Retina (tissue), 1 donor: ENCODE results near the gene PEX3.
"Not testable (repeated sequence)": the region's sequence is repeated elsewhere in the genome, so short reads cannot be mapped to it uniquely, and the experiment has no call there.

Source experiments
- DNase-seq: peaks from one replicate; pipeline ENCODE4 v3.0.0-alpha.2; 2016

PEX3 gene

GRCh38 chr6:143450453-143451371 lies at the start of gene PEX3, which contains the start of gene ADAT2:
Gene PEX3 (plus strand): TSS chr6:143450805. CDS start chr6:143451043, 238 bp downstream.
Gene ADAT2 (minus strand): TSS chr6:143450695. CDS start chr6:143450658, 37 bp downstream.
- DNase-seq, result peak; percentile 97

GRCh38 chr6:143401068-143401446 lies 49.5 kb upstream of the PEX3 start:
- DNase-seq, result no peak

GRCh38 chr6:143401636-143402370 lies 48.8 kb upstream of the PEX3 start:
- no peak for DNase-seq

- DNase-seq, result no peak
Measured at GRCh38 chr6:143402721-143403336, 47.8 kb upstream of the PEX3 start.

GRCh38 chr6:143405373-143406154 lies 45.0 kb upstream of the PEX3 start:
- DNase-seq, result no peak

- DNase-seq, result no peak
Measured at GRCh38 chr6:143406673-143407072, 43.9 kb upstream of the PEX3 start.

GRCh38 chr6:143408151-143408786 lies 42.3 kb upstream of the PEX3 start:
- no peak for DNase-seq

GRCh38 chr6:143408787-143409162 lies 41.8 kb upstream of the PEX3 start:
- DNase-seq, result no peak

- no peak for DNase-seq
Measured at GRCh38 chr6:143410859-143411270, 39.7 kb upstream of the PEX3 start.

GRCh38 chr6:143414769-143415168 lies 35.8 kb upstream of the PEX3 start:
- no peak for DNase-seq

GRCh38 chr6:143419526-143419925 lies 31.1 kb upstream of the PEX3 start:
- DNase-seq, result no peak

GRCh38 chr6:143426026-143426425 lies 24.6 kb upstream of the PEX3 start:
- no peak for DNase-seq

- DNase-seq, result peak; percentile 81
Measured at GRCh38 chr6:143427109-143427817, 23.3 kb upstream of the PEX3 start.

- DNase-seq, result peak; percentile 13
Measured at GRCh38 chr6:143429970-143430369, 20.6 kb upstream of the PEX3 start.

- DNase-seq, result no peak
Measured at GRCh38 chr6:143431226-143431625, 19.4 kb upstream of the PEX3 start.

GRCh38 chr6:143432588-143432987 lies 18.0 kb upstream of the PEX3 start:
- DNase-seq, result no peak

- DNase-seq, result no peak
Measured at GRCh38 chr6:143441010-143441409, 9.6 kb upstream of the PEX3 start.

- DNase-seq, result no peak
Measured at GRCh38 chr6:143441680-143442545, 8.7 kb upstream of the PEX3 start.

GRCh38 chr6:143443096-143443495 lies 7.5 kb upstream of the PEX3 start:
- no peak for DNase-seq

- DNase-seq, result not testable (repeated sequence)
Measured at GRCh38 chr6:143447865-143448264, 2.7 kb upstream of the PEX3 start.
